Uterus (tissue), 4 donors: ENCODE results near the gene ZNF263. TPM values are rescaled to one million over a fixed set of nuclear protein-coding genes. Genes with fewer than 3 reads are reported as not detected.

ENCODE experiments used
- DNase-seq, 2 donors: peaks; one replicate each; pipeline ENCODE4 v3.0.0-alpha.2; 2019 to 2020
- H3K27ac ChIP-seq, 2 donors: fragments of 200-600 bp; sonication (generic); 1 replicate in 1 of 2; 2 replicates in 1 of 2; pipeline ENCODE4 v1.5.1; 2016 to 2018
- H3K27me3 ChIP-seq, 2 donors: fragments of 200-600 bp; sonication (generic); one replicate each; pipeline ENCODE4 v1.5.1; 2018 to 2019; ENCODE audit warnings: control low read depth in 1 of 2
- H3K36me3 ChIP-seq, 2 donors: fragments of 200-600 bp; sonication (generic); one replicate each; pipeline ENCODE4 v1.5.1; 2019; ENCODE audit warnings: control low read depth in 1 of 2
- H3K4me1 ChIP-seq, 2 donors: fragments of 200-600 bp; sonication (generic); one replicate each; pipeline ENCODE4 v1.5.1; 2018 to 2019; ENCODE audit warnings: control low read depth in 1 of 2
- H3K4me3 ChIP-seq, 2 donors: fragments of 200-600 bp; sonication (generic); 1 replicate in 1 of 2; 2 replicates in 1 of 2; pipeline ENCODE4 v1.5.1; 2018 to 2019; ENCODE audit warnings: mild to moderate bottlenecking in 1 of 2
- H3K9me3 ChIP-seq, 2 donors: fragments of 200-600 bp; sonication (generic); one replicate each; pipeline ENCODE4 v1.5.1; 2019; ENCODE audit warnings: control low read depth in 1 of 2
- CTCF ChIP-seq, 4 experiments: fragments of 200-600 bp in 2 of 4; fragments of 450-650 bp in 2 of 4; sonication (generic) in 2 of 4; IDR thresholded peaks; one replicate each; pipeline ENCODE4 v1.5.1; 2016 to 2019; ENCODE audit warnings: antibody characterized with exemption in 4 of 4, mild to moderate bottlenecking in 2 of 4, moderate library complexity in 1 of 4
- POLR2A ChIP-seq, 2 donors: fragments of 450-650 bp; IDR thresholded peaks; one replicate each; pipeline ENCODE4 v1.6.1; 2016; ENCODE audit warnings: antibody characterized with exemption in 2 of 2, mild to moderate bottlenecking in 1 of 2, moderate library complexity in 1 of 2
- intact Hi-C: fragments of 100-400 bp; cut with DNase I; formaldehyde crosslinking; loops from one replicate; pipeline ENCODE4 v1.15.1; 2023; ENCODE audit warnings: low total_unique reads
- total RNA-seq, 4 donors: library from RNA; depleted of rRNA in 3 of 4; stranded (reverse); fragments of >200 nt in 3 of 4; gene quantifications; one replicate each; pipeline versions ENCODE4 v1.1.0 to v1.2.4, GENCODE V29; 2014 to 2023
- donor health status: DM: yes; HTN: yes; CAD: no.

Gene ZNF263
- total RNA-seq, 4 donors from 2014 or later = 13.2 to 82.5 (median 53.9) TPM

- Histone ChIP-seq H3K27ac (no peak overlapping the region), H3K27me3 (no peaks in the 10 kb centered on the region), H3K4me1 (no peaks in the 10 kb centered on the region), H3K36me3 (no peaks in the 10 kb centered on the region), H3K9me3 (peaks cover 0 to 84% of the 10 kb centered on the region in 2 donors), H3K4me3 (no peak overlapping the region)
- TF ChIP-seq POLR2A (IDR thresholded peaks at IDR 0.05) = no peak
- no peak for TF ChIP-seq CTCF (IDR thresholded peaks at IDR 0.05)
- intact Hi-C loops = no loop called here
- no peak for DNase-seq
Measured at GRCh38 chr16:3317315-3317999, 34.2 kb downstream of the ZNF263 start.

GRCh38 chr16:3321816-3322215, 38.5 kb downstream of the ZNF263 start:
- no peaks in the 10 kb centered on the region for H3K27me3 ChIP-seq
- no peak overlapping the region for H3K4me3 ChIP-seq
- DNase-seq = no peak
- H3K36me3 ChIP-seq = no peaks in the 10 kb centered on the region
- H3K9me3 ChIP-seq = peaks cover 0 to 44% of the 10 kb centered on the region in 2 donors
- H3K4me1 ChIP-seq = no peaks in the 10 kb centered on the region
- intact Hi-C loops = no loop called here
- no peak for TF ChIP-seq CTCF (IDR thresholded peaks at IDR 0.05)
- TF ChIP-seq POLR2A (IDR thresholded peaks at IDR 0.05) = no peak
- H3K27ac ChIP-seq = no peak overlapping the region

GRCh38 chr16:3327514-3327913, 44.2 kb downstream of the ZNF263 start:
- intact Hi-C loops = no loop called here
- H3K27ac ChIP-seq = no peak overlapping the region
- H3K9me3 ChIP-seq = no peaks in the 10 kb centered on the region
- no peaks in the 10 kb centered on the region for H3K36me3 ChIP-seq
- H3K27me3 ChIP-seq = no peaks in the 10 kb centered on the region
- TF ChIP-seq POLR2A (IDR thresholded peaks at IDR 0.05) (no peak), CTCF (IDR thresholded peaks at IDR 0.05) (no peak)
- no peak for DNase-seq
- H3K4me1 ChIP-seq = no peaks in the 10 kb centered on the region
- no peak overlapping the region for H3K4me3 ChIP-seq

GRCh38 chr16:3328104-3328503, 44.8 kb downstream of the ZNF263 start:
- no peak for TF ChIP-seq POLR2A (IDR thresholded peaks at IDR 0.05)
- no peak for TF ChIP-seq CTCF (IDR thresholded peaks at IDR 0.05)
- no peaks in the 10 kb centered on the region for H3K36me3 ChIP-seq
- no peak for DNase-seq
- no peaks in the 10 kb centered on the region for H3K9me3 ChIP-seq
- no peaks in the 10 kb centered on the region for H3K27me3 ChIP-seq
- intact Hi-C loops = no loop called here
- no peaks in the 10 kb centered on the region for H3K4me1 ChIP-seq
- H3K27ac ChIP-seq = no peak overlapping the region
- no peak overlapping the region for H3K4me3 ChIP-seq

- intact Hi-C loops = no loop called here
- TF ChIP-seq CTCF (IDR thresholded peaks at IDR 0.05) (no peak), POLR2A (IDR thresholded peaks at IDR 0.05) (no peak)
- H3K9me3 ChIP-seq = no peaks in the 10 kb centered on the region
Measured at GRCh38 chr16:3328643-3329042, 45.4 kb downstream of the ZNF263 start.

More at GRCh38 chr16:3328643-3329042, 45.4 kb downstream of the ZNF263 start:
- H3K36me3 ChIP-seq = no peaks in the 10 kb centered on the region
- no peak overlapping the region for H3K4me3 ChIP-seq
- H3K27ac ChIP-seq = no peak overlapping the region
- no peaks in the 10 kb centered on the region for H3K27me3 ChIP-seq
- DNase-seq = no peak
- no peaks in the 10 kb centered on the region for H3K4me1 ChIP-seq

Other genes starting within 250 kb of the ZNF263 start
- 1 to 10 TPM in 1 of 4 donors, under 1 TPM in 2, not detected in 1; 0.26 to 1.9 (median 0.29) TPM for gene BICDL2, start 246.5 kb upstream of the ZNF263 start, total RNA-seq
- 1 to 10 TPM in 1 of 4 donors, under 1 TPM in 1, not detected in 2; 0.21 to 1.1 TPM for gene MMP25, start 236.9 kb upstream of the ZNF263 start, total RNA-seq
- gene IL32, start 217.9 kb upstream of the ZNF263 start, total RNA-seq = 10 to 100 TPM in 3 of 4 donors, 1 to 10 TPM in 1; 7.5 to 37.1 (median 20.9) TPM
- not detected for gene ZSCAN10, start 184.2 kb upstream of the ZNF263 start, total RNA-seq
- 10 to 100 TPM; 12.9 to 26.9 (median 18.3) TPM for gene ZNF205, start 170.9 kb upstream of the ZNF263 start, total RNA-seq
- 100 to 1,000 TPM in 1 of 4 donors, 10 to 100 TPM in 1, 1 to 10 TPM in 1, under 1 TPM in 1; 0.77 to 101 (median 11.1) TPM for gene ZNF213, start 148.5 kb upstream of the ZNF263 start, total RNA-seq
- not detected for gene OR1F1, start 95.3 kb upstream of the ZNF263 start, total RNA-seq
- 10 to 100 TPM in 2 of 4 donors, 1 to 10 TPM in 2; 4.1 to 17.6 (median 10.7) TPM for gene ZNF200, start 48.3 kb upstream of the ZNF263 start, total RNA-seq
- gene MEFV, start 26.9 kb upstream of the ZNF263 start, total RNA-seq = 10 to 100 TPM in 1 of 4 donors, 1 to 10 TPM in 1, under 1 TPM in 2; 0.21 to 12.0 (median 1.1) TPM
- 10 to 100 TPM in 2 of 4 donors, 1 to 10 TPM in 2; 1.5 to 21.8 (median 10.1) TPM for gene TIGD7, start 21.9 kb downstream of the ZNF263 start, total RNA-seq
- 10 to 100 TPM in 3 of 4 donors, 1 to 10 TPM in 1; 8.8 to 54.5 (median 30.9) TPM for gene ZNF75A, start 22.0 kb downstream of the ZNF263 start, total RNA-seq
- under 1 TPM in 2 of 4 donors, not detected in 2; 0.52 to 0.69 TPM for gene OR2C1, start 72.4 kb downstream of the ZNF263 start, total RNA-seq
- gene ZSCAN32, start 117.5 kb downstream of the ZNF263 start, total RNA-seq = 10 to 100 TPM in 3 of 4 donors, 1 to 10 TPM in 1; 1.8 to 27.6 (median 16.1) TPM
- gene ZNF174, start 117.7 kb downstream of the ZNF263 start, total RNA-seq = 10 to 100 TPM in 3 of 4 donors, 1 to 10 TPM in 1; 5.6 to 16.2 (median 12.3) TPM
- gene ZNF597, start 160.0 kb downstream of the ZNF263 start, total RNA-seq = 1 to 10 TPM; 1.3 to 5.2 (median 2.7) TPM
- gene NAA60, start 160.2 kb downstream of the ZNF263 start, total RNA-seq = 10 to 100 TPM; 17.4 to 45.1 (median 27.9) TPM
- not detected for gene C16orf90, start 212.0 kb downstream of the ZNF263 start, total RNA-seq
- 10 to 100 TPM; 33.9 to 55.0 (median 43.1) TPM for gene CLUAP1, start 217.5 kb downstream of the ZNF263 start, total RNA-seq